ENCODE data around the gene SP3. TPM values are rescaled to one million over a fixed set of nuclear protein-coding genes. Genes with fewer than 3 reads are reported as not detected.

SP3 gene
- total RNA-seq, 1 experiment from 2014 or later, result 80.2 TPM

DNA sequence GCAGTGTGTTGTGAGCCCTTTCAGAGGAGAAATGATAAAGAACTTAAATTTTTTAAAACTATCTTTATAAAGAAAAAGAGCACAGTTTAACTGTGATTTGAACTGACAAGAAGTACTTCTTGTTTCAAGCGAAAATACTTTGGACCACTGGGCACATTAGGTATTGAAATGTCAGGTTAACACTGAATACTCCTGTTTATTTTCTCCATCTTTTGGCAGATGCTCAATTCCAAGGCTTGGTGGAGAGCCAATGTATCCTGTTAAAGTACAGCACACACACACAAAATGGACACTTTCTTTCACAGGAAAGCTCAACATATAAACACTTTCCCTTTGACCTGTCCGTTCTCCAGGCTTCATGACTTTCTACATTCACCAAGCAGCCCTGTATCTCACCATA, 32.6 kb upstream of the SP3 start:
- H3K27ac ChIP-seq (ENCODE audit: low read length), result no peak overlapping the region
- ChIA-PET POLR2A (no interaction called here), CTCF (no interaction called here)
- H3K36me3 ChIP-seq (ENCODE audit: control insufficient read depth, insufficient read depth, low read length), result no peaks in the 10 kb centered on the region
- H3K9me3 ChIP-seq (ENCODE audit: control insufficient read depth, insufficient read depth, low read depth, low read length), result no peaks in the 10 kb centered on the region
- in situ Hi-C loops (cut with HindIII; ENCODE audit: low pct_unique_long_range_greater_than_20kb, low sequenced_read_pairs) (no loop called here), intact Hi-C loops (cut with micrococcal nuclease; ENCODE audit: unreplicated experiment) (no loop called here)
- DNase-seq (ENCODE audit: low read depth, low spot score), result no peak
- no peaks in the 10 kb centered on the region for H3K4me1 ChIP-seq (ENCODE audit: control insufficient read depth, insufficient read depth, low read length)
- H3K27me3 ChIP-seq (ENCODE audit: control insufficient read depth, insufficient read depth, low read length), result no peaks in the 10 kb centered on the region
- H3K4me3 ChIP-seq (ENCODE audit: low read depth in 2 of 2, low read length in 2 of 2), result no peak overlapping the region
- no TSS peak for BruUV-seq (replicated peaks)
- TF ChIP-seq, protein P1, sequence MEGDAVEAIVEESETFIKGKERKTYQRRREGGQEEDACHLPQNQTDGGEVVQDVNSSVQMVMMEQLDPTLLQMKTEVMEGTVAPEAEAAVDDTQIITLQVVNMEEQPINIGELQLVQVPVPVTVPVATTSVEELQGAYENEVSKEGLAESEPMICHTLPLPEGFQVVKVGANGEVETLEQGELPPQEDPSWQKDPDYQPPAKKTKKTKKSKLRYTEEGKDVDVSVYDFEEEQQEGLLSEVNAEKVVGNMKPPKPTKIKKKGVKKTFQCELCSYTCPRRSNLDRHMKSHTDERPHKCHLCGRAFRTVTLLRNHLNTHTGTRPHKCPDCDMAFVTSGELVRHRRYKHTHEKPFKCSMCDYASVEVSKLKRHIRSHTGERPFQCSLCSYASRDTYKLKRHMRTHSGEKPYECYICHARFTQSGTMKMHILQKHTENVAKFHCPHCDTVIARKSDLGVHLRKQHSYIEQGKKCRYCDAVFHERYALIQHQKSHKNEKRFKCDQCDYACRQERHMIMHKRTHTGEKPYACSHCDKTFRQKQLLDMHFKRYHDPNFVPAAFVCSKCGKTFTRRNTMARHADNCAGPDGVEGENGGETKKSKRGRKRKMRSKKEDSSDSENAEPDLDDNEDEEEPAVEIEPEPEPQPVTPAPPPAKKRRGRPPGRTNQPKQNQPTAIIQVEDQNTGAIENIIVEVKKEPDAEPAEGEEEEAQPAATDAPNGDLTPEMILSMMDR (IDR thresholded peaks at IDR 0.05), result no peak
- no peak for TF ChIP-seq SIN3A (IDR thresholded peaks at IDR 0.05; ENCODE audit: borderline replicate concordance, insufficient read depth, low read depth, low read length)
- TF ChIP-seq POLR2AphosphoS5 (IDR thresholded peaks at IDR 0.05; ENCODE audit: low read depth, low read length), result no peak
- no peak for TF ChIP-seq TCF7L2 (IDR thresholded peaks at IDR 0.05; ENCODE audit: low read depth, low read length)
- TF ChIP-seq, protein P2, sequence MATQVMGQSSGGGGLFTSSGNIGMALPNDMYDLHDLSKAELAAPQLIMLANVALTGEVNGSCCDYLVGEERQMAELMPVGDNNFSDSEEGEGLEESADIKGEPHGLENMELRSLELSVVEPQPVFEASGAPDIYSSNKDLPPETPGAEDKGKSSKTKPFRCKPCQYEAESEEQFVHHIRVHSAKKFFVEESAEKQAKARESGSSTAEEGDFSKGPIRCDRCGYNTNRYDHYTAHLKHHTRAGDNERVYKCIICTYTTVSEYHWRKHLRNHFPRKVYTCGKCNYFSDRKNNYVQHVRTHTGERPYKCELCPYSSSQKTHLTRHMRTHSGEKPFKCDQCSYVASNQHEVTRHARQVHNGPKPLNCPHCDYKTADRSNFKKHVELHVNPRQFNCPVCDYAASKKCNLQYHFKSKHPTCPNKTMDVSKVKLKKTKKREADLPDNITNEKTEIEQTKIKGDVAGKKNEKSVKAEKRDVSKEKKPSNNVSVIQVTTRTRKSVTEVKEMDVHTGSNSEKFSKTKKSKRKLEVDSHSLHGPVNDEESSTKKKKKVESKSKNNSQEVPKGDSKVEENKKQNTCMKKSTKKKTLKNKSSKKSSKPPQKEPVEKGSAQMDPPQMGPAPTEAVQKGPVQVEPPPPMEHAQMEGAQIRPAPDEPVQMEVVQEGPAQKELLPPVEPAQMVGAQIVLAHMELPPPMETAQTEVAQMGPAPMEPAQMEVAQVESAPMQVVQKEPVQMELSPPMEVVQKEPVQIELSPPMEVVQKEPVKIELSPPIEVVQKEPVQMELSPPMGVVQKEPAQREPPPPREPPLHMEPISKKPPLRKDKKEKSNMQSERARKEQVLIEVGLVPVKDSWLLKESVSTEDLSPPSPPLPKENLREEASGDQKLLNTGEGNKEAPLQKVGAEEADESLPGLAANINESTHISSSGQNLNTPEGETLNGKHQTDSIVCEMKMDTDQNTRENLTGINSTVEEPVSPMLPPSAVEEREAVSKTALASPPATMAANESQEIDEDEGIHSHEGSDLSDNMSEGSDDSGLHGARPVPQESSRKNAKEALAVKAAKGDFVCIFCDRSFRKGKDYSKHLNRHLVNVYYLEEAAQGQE (IDR thresholded peaks at IDR 0.05; ENCODE audit: insufficient read depth in 1 of 2, low read depth in 2 of 2, low read length in 1 of 2), result no peak
- no peak for ATAC-seq

DNA sequence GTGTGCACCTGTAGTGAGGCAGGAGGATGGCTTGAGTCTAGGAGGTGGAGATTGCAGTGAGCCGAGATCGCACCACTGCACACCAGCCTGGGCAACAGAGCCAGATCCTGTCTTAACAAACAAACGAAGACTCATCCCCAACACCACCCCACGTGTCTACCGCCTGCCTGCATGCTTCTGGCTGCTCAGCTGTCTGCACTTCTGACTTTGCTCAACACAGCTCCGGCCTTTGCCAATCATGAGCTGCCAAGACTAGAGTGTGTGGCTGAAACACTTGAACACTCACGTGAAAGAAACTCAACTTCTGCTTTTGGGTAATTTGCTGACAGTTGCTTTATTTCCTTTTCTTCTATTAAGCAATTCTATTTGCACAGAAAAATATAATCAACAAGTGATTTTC, 32.1 kb upstream of the SP3 start:
- POLR2A ChIA-PET, result no interaction called here
- Histone ChIP-seq H3K27me3 (ENCODE audit: control insufficient read depth, insufficient read depth, low read length) (no peaks in the 10 kb centered on the region), H3K36me3 (ENCODE audit: control insufficient read depth, insufficient read depth, low read length) (no peaks in the 10 kb centered on the region), H3K9me3 (ENCODE audit: control insufficient read depth, insufficient read depth, low read depth, low read length) (no peaks in the 10 kb centered on the region), H3K4me1 (ENCODE audit: control insufficient read depth, insufficient read depth, low read length) (no peaks in the 10 kb centered on the region), H3K4me3 (ENCODE audit: low read depth in 2 of 2, low read length in 2 of 2) (no peak overlapping the region), H3K27ac (ENCODE audit: low read length) (no peak overlapping the region)
- DNase-seq (ENCODE audit: low read depth, low spot score) (no peak), ATAC-seq (no peak)
- intact Hi-C loops (cut with micrococcal nuclease; ENCODE audit: unreplicated experiment) (no loop called here), in situ Hi-C loops (cut with HindIII; ENCODE audit: low pct_unique_long_range_greater_than_20kb, low sequenced_read_pairs) (no loop called here)
- TF ChIP-seq SIN3A (IDR thresholded peaks at IDR 0.05; ENCODE audit: borderline replicate concordance, insufficient read depth, low read depth, low read length) (no peak), POLR2AphosphoS5 (IDR thresholded peaks at IDR 0.05; ENCODE audit: low read depth, low read length) (no peak), TCF7L2 (IDR thresholded peaks at IDR 0.05; ENCODE audit: low read depth, low read length) (no peak)
- no TSS peak for BruUV-seq (replicated peaks)
- CTCF ChIA-PET, result no interaction called here

DNA sequence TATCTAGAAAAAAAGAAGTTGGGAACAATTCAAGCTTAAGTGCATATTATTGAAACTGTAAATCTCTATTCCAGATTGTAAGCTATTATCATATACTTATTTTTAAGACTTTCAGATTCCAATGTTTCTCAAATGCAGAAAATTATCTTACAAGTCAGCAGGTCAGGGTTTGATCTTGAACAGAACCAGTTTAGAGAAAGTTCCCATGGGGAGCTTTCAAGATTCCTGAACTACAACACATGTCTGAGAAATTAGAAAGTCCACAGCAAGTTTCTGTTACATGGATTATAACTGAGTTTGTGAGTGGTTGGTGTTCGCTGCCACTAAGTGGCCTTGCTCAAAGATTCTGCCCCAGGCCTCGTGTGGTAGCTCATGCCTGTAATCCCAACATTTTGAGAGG, 31.6 kb upstream of the SP3 start:
- Histone ChIP-seq H3K9me3 (ENCODE audit: control insufficient read depth, insufficient read depth, low read depth, low read length) (no peaks in the 10 kb centered on the region), H3K4me3 (ENCODE audit: low read depth in 2 of 2, low read length in 2 of 2) (no peak overlapping the region), H3K27me3 (ENCODE audit: control insufficient read depth, insufficient read depth, low read length) (no peaks in the 10 kb centered on the region), H3K27ac (ENCODE audit: low read length) (no peak overlapping the region), H3K4me1 (ENCODE audit: control insufficient read depth, insufficient read depth, low read length) (no peaks in the 10 kb centered on the region), H3K36me3 (ENCODE audit: control insufficient read depth, insufficient read depth, low read length) (no peaks in the 10 kb centered on the region)
- intact Hi-C loops (cut with micrococcal nuclease; ENCODE audit: unreplicated experiment) (no loop called here), in situ Hi-C loops (cut with HindIII; ENCODE audit: low pct_unique_long_range_greater_than_20kb, low sequenced_read_pairs) (no loop called here)
- TF ChIP-seq, protein P1 (IDR thresholded peaks at IDR 0.05), result no peak
- TF ChIP-seq POLR2AphosphoS5 (IDR thresholded peaks at IDR 0.05; ENCODE audit: low read depth, low read length) (no peak), TCF7L2 (IDR thresholded peaks at IDR 0.05; ENCODE audit: low read depth, low read length) (no peak), SIN3A (IDR thresholded peaks at IDR 0.05; ENCODE audit: borderline replicate concordance, insufficient read depth, low read depth, low read length) (no peak)
- TF ChIP-seq, protein P2 (IDR thresholded peaks at IDR 0.05; ENCODE audit: insufficient read depth in 1 of 2, low read depth in 2 of 2, low read length in 1 of 2), result no peak
- ChIA-PET CTCF (no interaction called here), POLR2A (interaction anchor here (0.6 kb wide), 1 partner anchor 310 kb away, joined by 4 read pairs; no protein-coding TSS in a partner anchor)
- BruUV-seq (replicated peaks), result no TSS peak
- ATAC-seq (no peak), DNase-seq (ENCODE audit: low read depth, low spot score) (no peak)

Measured in Panc1 (cell line).